ENCODE data around the gene ABCB8.
A peak's percentile ranks its signal among the peaks of the same experiment; 100 is the strongest.

Gene ABCB8

GRCh38 chr7:151073990-151074389 is 45.7 kb downstream of the ABCB8 start:
- in situ Hi-C loops (cut with HindIII; ENCODE audit: low pct_ligation_motif_present, low sequenced_read_pairs): no loop called here
- no peak for DNase-seq
- Histone ChIP-seq H3K27me3 (replicated peaks) (no peaks in the 10 kb centered on the region), H3K4me3 (ENCODE audit: low read depth, low read length) (no peak overlapping the region), H3K27ac (no peak overlapping the region), H3K36me3 (replicated peaks) (peaks cover 66% of the 10 kb centered on the region)
- TF ChIP-seq CTCF (IDR thresholded peaks at IDR 0.05; ENCODE audit: low read depth, low read length, missing control alignments): no peak

- in situ Hi-C loops (cut with HindIII; ENCODE audit: low pct_ligation_motif_present, low sequenced_read_pairs): no loop called here
- no peak for TF ChIP-seq CTCF (IDR thresholded peaks at IDR 0.05; ENCODE audit: low read depth, low read length, missing control alignments)
- no peak overlapping the region for H3K4me3 ChIP-seq (ENCODE audit: low read depth, low read length)
- H3K27me3 ChIP-seq (replicated peaks): no peaks in the 10 kb centered on the region
- H3K36me3 ChIP-seq (replicated peaks): peaks cover 56% of the 10 kb centered on the region
- DNase-seq: no peak
- no peak overlapping the region for H3K27ac ChIP-seq
Observed at GRCh38 chr7:151074817-151075661, 46.8 kb downstream of the ABCB8 start.

GRCh38 chr7:151075662-151075971 is 47.4 kb downstream of the ABCB8 start:
- Histone ChIP-seq H3K4me3 (ENCODE audit: low read depth, low read length) (no peak overlapping the region), H3K27ac (no peak overlapping the region), H3K27me3 (replicated peaks) (no peaks in the 10 kb centered on the region), H3K36me3 (replicated peaks) (peaks cover 50% of the 10 kb centered on the region)
- in situ Hi-C loops (cut with HindIII; ENCODE audit: low pct_ligation_motif_present, low sequenced_read_pairs): no loop called here
- no peak for TF ChIP-seq CTCF (IDR thresholded peaks at IDR 0.05; ENCODE audit: low read depth, low read length, missing control alignments)
- no peak for DNase-seq

- peaks cover 46% of the 10 kb centered on the region for H3K36me3 ChIP-seq (replicated peaks)
- no peaks in the 10 kb centered on the region for H3K27me3 ChIP-seq (replicated peaks)
- in situ Hi-C loops (cut with HindIII; ENCODE audit: low pct_ligation_motif_present, low sequenced_read_pairs): no loop called here
- TF ChIP-seq CTCF (IDR thresholded peaks at IDR 0.05; ENCODE audit: low read depth, low read length, missing control alignments): no peak
- no peak for DNase-seq
- no peak overlapping the region for H3K4me3 ChIP-seq (ENCODE audit: low read depth, low read length)
- H3K27ac ChIP-seq: no peak overlapping the region
Observed at GRCh38 chr7:151075978-151076426, 47.8 kb downstream of the ABCB8 start.

- H3K4me3 ChIP-seq (ENCODE audit: low read depth, low read length): no peak overlapping the region
- peaks cover 36% of the 10 kb centered on the region for H3K36me3 ChIP-seq (replicated peaks)
- no peaks in the 10 kb centered on the region for H3K27me3 ChIP-seq (replicated peaks)
- DNase-seq: no peak
- TF ChIP-seq CTCF (IDR thresholded peaks at IDR 0.05; ENCODE audit: low read depth, low read length, missing control alignments): peak; percentile 68
- in situ Hi-C loops (cut with HindIII; ENCODE audit: low pct_ligation_motif_present, low sequenced_read_pairs): no loop called here
- no peak overlapping the region for H3K27ac ChIP-seq
Observed at GRCh38 chr7:151076863-151077704, 48.8 kb downstream of the ABCB8 start.

Data from brain microvascular endothelial cell (primary cell).